IMR-90 (cell line): ENCODE data around the gene TCOF1. TPM values are rescaled to one million over a fixed set of nuclear protein-coding genes. Genes with fewer than 3 reads are reported as not detected.

Experiments
- ATAC-seq: fragments of 200-7000 bp; cut with Tn5 transposase; 2 replicates; pipeline ENCODE4 v1.9.1; 2020; ENCODE audit warnings: low read depth, mild to moderate bottlenecking, moderate library complexity
- BruUV-seq: library from RNA; stranded (reverse); fragments of 400-500 nt; replicated peaks from 2 replicates; lab custom pipeline; 2021; lab: Mats Ljungman, UMichigan
- CTCF ChIA-PET: fragments of 300-600 bp; formaldehyde crosslinking; extraction: SDS; loops from one replicate; lab custom pipeline; 2021; ENCODE audit warnings: antibody characterized with exemption; lab: Yijun Ruan, JAX
- POLR2A ChIA-PET: fragments of 300-600 bp; sonication (Branson Sonifier 250); formaldehyde crosslinking; loops from one replicate; lab custom pipeline; 2022; ENCODE audit warnings: antibody characterized with exemption; ENCODE audit not compliant: unreplicated experiment; lab: Charles Lee
- DNase-seq: peaks from one replicate; pipeline ENCODE4 v3.0.0; 2013
- H2AFZ ChIP-seq: replicated peaks from 2 replicates; pipeline ENCODE3; 2013; ENCODE audit warnings: low read length, mild to moderate bottlenecking; ENCODE audit not compliant: poor library complexity
- H2AK5ac ChIP-seq: 2 replicates; pipeline ENCODE4 v1.6.1; 2013; ENCODE audit warnings: low read depth, low read length, inconsistent platforms
- H2AK9ac ChIP-seq: replicated peaks from 2 replicates; pipeline ENCODE3; 2013; ENCODE audit warnings: mild to moderate bottlenecking, low read depth, low read length, moderate library complexity; ENCODE audit not compliant: poor library complexity
- H2BK120ac ChIP-seq: 2 replicates; pipeline ENCODE4 v1.6.1; 2013; ENCODE audit warnings: low read depth, low read length, inconsistent platforms
- H2BK15ac ChIP-seq: 3 replicates; pipeline ENCODE4 v1.6.1; 2013; ENCODE audit warnings: low read depth, low read length, inconsistent platforms
- H2BK20ac ChIP-seq: 2 replicates; pipeline ENCODE4 v1.6.1; 2013; ENCODE audit warnings: low read depth, mild to moderate bottlenecking, inconsistent platforms, low read length, moderate library complexity
- H2BK5ac ChIP-seq: 2 replicates; pipeline ENCODE4 v1.6.1; 2013; ENCODE audit warnings: mild to moderate bottlenecking, low read depth, low read length, inconsistent platforms; ENCODE audit not compliant: poor library complexity, severe bottlenecking
- H3K14ac ChIP-seq: replicated peaks from 2 replicates; pipeline ENCODE4 v1.6.1; 2013; ENCODE audit warnings: low read depth, low read length, inconsistent platforms
- H3K18ac ChIP-seq: 2 replicates; pipeline ENCODE4 v1.6.1; 2013; ENCODE audit warnings: low read depth, low read length, control low read depth
- H3K23ac ChIP-seq: 2 replicates; pipeline ENCODE4 v1.6.1; 2013; ENCODE audit warnings: low read depth, low read length, inconsistent platforms
- H3K27ac ChIP-seq: 2 replicates; pipeline ENCODE4 v1.5.1; 2013; ENCODE audit warnings: mild to moderate bottlenecking, control low read depth, low read length; ENCODE audit not compliant: insufficient read depth
- H3K27me3 ChIP-seq: 2 replicates; pipeline ENCODE4 v1.6.1; 2013; ENCODE audit warnings: low read length; ENCODE audit not compliant: control insufficient read depth, insufficient read depth
- H3K36me3 ChIP-seq: 2 replicates; pipeline ENCODE4 v1.6.1; 2013; ENCODE audit warnings: low read length, mixed read lengths; ENCODE audit not compliant: control insufficient read depth, insufficient read depth
- H3K4ac ChIP-seq: 2 replicates; pipeline ENCODE4 v1.6.1; 2013; ENCODE audit warnings: low read depth, low read length, inconsistent platforms
- H3K4me1 ChIP-seq: 2 replicates; pipeline ENCODE4 v1.6.1; 2013; ENCODE audit warnings: low read length, mixed read lengths; ENCODE audit not compliant: control insufficient read depth, insufficient read depth
- H3K4me2 ChIP-seq: 2 replicates; pipeline ENCODE4 v1.6.1; 2013; ENCODE audit warnings: low read depth, mild to moderate bottlenecking, control low read depth, low read length, moderate library complexity
- H3K4me3 ChIP-seq: 2 replicates; pipeline ENCODE4 v1.5.1; 2013; ENCODE audit warnings: low read depth, mild to moderate bottlenecking, control low read depth, low read length, moderate library complexity; ENCODE audit not compliant: insufficient read depth
- H3K56ac ChIP-seq: 2 replicates; pipeline ENCODE4 v1.6.1; 2013; ENCODE audit warnings: low read length, inconsistent platforms; ENCODE audit not compliant: insufficient read depth; ENCODE audit errors: extremely low read depth
- H3K79me1 ChIP-seq, 2 experiments: 2 replicates each; pipeline ENCODE4 v1.6.1; 2013; ENCODE audit warnings: low read length in 2 of 2, inconsistent platforms in 1 of 2, low read depth in 1 of 2
- H3K9ac ChIP-seq: 2 replicates; pipeline ENCODE4 v1.6.1; 2013; ENCODE audit warnings: low read depth, low read length, control low read depth
- H3K9me1 ChIP-seq: 2 replicates; pipeline ENCODE4 v1.6.1; 2013; ENCODE audit warnings: low read length, inconsistent platforms; ENCODE audit not compliant: insufficient read depth
- H3K9me3 ChIP-seq: 2 replicates; pipeline ENCODE4 v1.6.1; 2013; ENCODE audit warnings: low read length; ENCODE audit not compliant: control insufficient read depth, insufficient read depth
- H4K20me1 ChIP-seq: 2 replicates; pipeline ENCODE4 v1.6.1; 2013; ENCODE audit warnings: low read length, inconsistent platforms; ENCODE audit not compliant: insufficient read depth
- H4K5ac ChIP-seq: 2 replicates; pipeline ENCODE4 v1.6.1; 2013; ENCODE audit warnings: mild to moderate bottlenecking, low read depth, low read length, control low read depth
- H4K8ac ChIP-seq, 2 experiments: 2 replicates each; pipeline ENCODE4 v1.6.1; 2013; ENCODE audit warnings: low read depth in 2 of 2, low read length in 2 of 2, control low read depth in 1 of 2, inconsistent platforms in 1 of 2
- H4K91ac ChIP-seq: 2 replicates; pipeline ENCODE4 v1.6.1; 2013; ENCODE audit warnings: low read depth, low read length, inconsistent platforms; ENCODE audit not compliant: insufficient read depth
- BHLHE40 ChIP-seq: fragments of 150-350 bp; IDR thresholded peaks from 2 replicates; pipeline ENCODE4 v1.6.1; 2016; ENCODE audit warnings: mild to moderate bottlenecking, low read depth, low read length
- CEBPB ChIP-seq: IDR thresholded peaks from 2 replicates; pipeline ENCODE4 v1.6.1; 2012; ENCODE audit warnings: low read depth, low read length, improper control_type of control experiment
- CHD1 ChIP-seq: IDR thresholded peaks from 2 replicates; pipeline ENCODE4 v1.6.1; 2012; ENCODE audit warnings: low read depth, low read length, improper control_type of control experiment
- CTCF ChIP-seq: conservative IDR thresholded peaks from 2 replicates; pipeline ENCODE4 v1.5.1; 2012; ENCODE audit warnings: mild to moderate bottlenecking, low read depth, low read length, improper control_type of control experiment
- ELK1 ChIP-seq: fragments of 150-350 bp; IDR thresholded peaks from 2 replicates; pipeline ENCODE4 v1.6.1; 2016; ENCODE audit warnings: low read depth, mild to moderate bottlenecking, low read length, moderate library complexity, borderline replicate concordance
- FOS ChIP-seq: fragments of 150-350 bp; IDR thresholded peaks from 2 replicates; pipeline ENCODE4 v1.6.1; 2016; ENCODE audit warnings: low read depth, low read length
- MAFK ChIP-seq: IDR thresholded peaks from 2 replicates; pipeline ENCODE4 v1.6.1; 2012; ENCODE audit warnings: low read depth, low read length, improper control_type of control experiment
- MAZ ChIP-seq: IDR thresholded peaks from 2 replicates; pipeline ENCODE4 v1.6.1; 2012; ENCODE audit warnings: low read depth, mild to moderate bottlenecking, low read length, improper control_type of control experiment, moderate library complexity, borderline replicate concordance
- MXI1 ChIP-seq: IDR thresholded peaks from 2 replicates; pipeline ENCODE4 v1.6.1; 2012; ENCODE audit warnings: low read depth, mild to moderate bottlenecking, low read length, moderate library complexity, borderline replicate concordance
- NFE2L2 ChIP-seq: fragments of 150-350 bp; IDR thresholded peaks from 2 replicates; pipeline ENCODE4 v1.6.1; 2016; ENCODE audit warnings: low read depth, mild to moderate bottlenecking, low read length
- RAD21 ChIP-seq: IDR thresholded peaks from 2 replicates; pipeline ENCODE4 v1.6.1; 2012; ENCODE audit warnings: low read length, improper control_type of control experiment
- RFX5 ChIP-seq: IDR thresholded peaks from 2 replicates; pipeline ENCODE4 v1.8.0; 2012; ENCODE audit warnings: low read depth, mild to moderate bottlenecking, low read length, moderate library complexity
- SMC3 ChIP-seq: fragments of 150-350 bp; IDR thresholded peaks from 2 replicates; pipeline ENCODE4 v1.6.1; 2016; ENCODE audit warnings: low read depth, mild to moderate bottlenecking, antibody characterized with exemption, low read length, moderate library complexity
- USF2 ChIP-seq: fragments of 150-350 bp; IDR thresholded peaks from 2 replicates; pipeline ENCODE4 v1.6.1; 2017; ENCODE audit warnings: mild to moderate bottlenecking, antibody characterized with exemption, low read length, low read depth
- WGBS, 2 experiments: methylation state at CpG; one replicate each; pipeline versions ENCODE4 v1.1.5 to v1.1.7; 2013; ENCODE audit warnings: missing lambda C conversion rate in 2 of 2; ENCODE audit not compliant: insufficient read length in 1 of 2; ENCODE audit errors: extremely low coverage in 2 of 2; 5-methylcytosine and 5-hydroxymethylcytosine counted together
- dilution Hi-C: fragments of 300-500 bp; cut with HindIII; formaldehyde crosslinking; loops from one replicate; pipeline ENCODE4 v1.14.3; 2018; ENCODE audit warnings: low sequenced_read_pairs; ENCODE audit not compliant: unreplicated experiment
- in situ Hi-C: fragments of 300-500 bp; cut with MboI; formaldehyde crosslinking; loops from 3 replicates; pipeline ENCODE4 v1.14.3; 2019; ENCODE audit warnings: low sequenced_read_pairs, inconsistent platforms, mixed read lengths
- intact Hi-C: fragments of 100-400 bp; cut with micrococcal nuclease; formaldehyde crosslinking; loops from 2 replicates; pipeline ENCODE4 v1.10.0; 2022
- polyA plus RNA-seq, 3 experiments: library from polyadenylated mRNA; depleted of rRNA; stranded (reverse); fragments of >200 nt; gene quantifications; 2 replicates each; pipeline ENCODE4 v1.2.3, GENCODE V29; 2012; ENCODE audit warnings: low replicate concordance in 1 of 3
- total RNA-seq: library from RNA; depleted of rRNA; stranded (reverse); fragments of >200 nt; gene quantifications from 2 replicates; pipeline ENCODE4 v1.2.3, GENCODE V29; 2012

The TCOF1 gene
- total and polyA plus RNA-seq, 2 of the 4 experiments (the other 2 are of a cell fraction): 18.2 to 19.7 TPM

- Histone ChIP-seq H2BK20ac (no peak overlapping the region), H3K56ac (no peak overlapping the region), H4K20me1 (no peaks in the 10 kb centered on the region), H2BK15ac (no peak overlapping the region), H2BK120ac (no peak overlapping the region), H3K36me3 (no peaks in the 10 kb centered on the region), H2AK9ac (no peak overlapping the region), H2AK5ac (no peak overlapping the region), H3K9me1 (peaks cover 9% of the 10 kb centered on the region; the same call in 1 of the 2 replicates), H3K9ac (no peak overlapping the region), H3K27ac (no peak overlapping the region), H4K8ac (no peak overlapping the region), H2BK5ac (no peak overlapping the region), H3K27me3 (peaks cover 3% of the 10 kb centered on the region; the same call in 1 of the 2 replicates), H3K4me1 (peaks cover 4% of the 10 kb centered on the region; the same call in 1 of the 2 replicates), H4K91ac (no peak overlapping the region), H3K79me1 (no peaks in the 10 kb centered on the region), H3K18ac (no peak overlapping the region), H3K14ac (no peak overlapping the region), H3K4me3 (no peak overlapping the region), H3K9me3 (no peaks in the 10 kb centered on the region), H4K5ac (no peak overlapping the region), H3K4ac (no peak overlapping the region), H3K23ac (no peak overlapping the region), H2AFZ (no peak overlapping the region), H3K4me2 (no peak overlapping the region)
- DNase-seq (no peak), ATAC-seq (no peak)
- in situ Hi-C loops (no loop called here), dilution Hi-C loops (no loop called here), intact Hi-C loops (no loop called here)
- CTCF ChIA-PET: no interaction called here
- POLR2A ChIA-PET: no interaction called here
- 60% methylated on average over 1 of the region's 17 CpGs; no CpG with 5 or more reads in 1 of the 2 experiments for WGBS, 2 experiments
- no TSS peak for BruUV-seq
- TF ChIP-seq MAFK: no peak
- no peak for TF ChIP-seq MAZ
- TF ChIP-seq SMC3: no peak
- TF ChIP-seq FOS: no peak
- no peak for TF ChIP-seq CEBPB
- TF ChIP-seq NFE2L2: no peak
- TF ChIP-seq BHLHE40: no peak
- no peak for TF ChIP-seq USF2
- no peak for TF ChIP-seq ELK1
- TF ChIP-seq RFX5: no peak
- no peak for TF ChIP-seq RAD21
- no peak for TF ChIP-seq CTCF
- TF ChIP-seq MXI1: no peak
- TF ChIP-seq CHD1: no peak
Observed at GRCh38 chr5:150329881-150330876, 27.3 kb upstream of the TCOF1 start.
